GM12878 (cell line): Measurements from ENCODE around the gene OLFML2B. TPM values are rescaled to one million over a fixed set of nuclear protein-coding genes. Genes with fewer than 3 reads are reported as not detected.
A peak's percentile ranks its signal among the peaks of the same experiment; 100 is the strongest.

ENCODE experiments used
- ATAC-seq: fragments of 200-7000 bp; cut with Tn5 transposase; 3 replicates; pipeline ENCODE4 v1.9.1; 2020; ENCODE audit warnings: mild to moderate bottlenecking, moderate library complexity
- BruUV-seq: library from RNA; stranded (reverse); fragments of 400-500 nt; replicated peaks from 2 replicates; lab custom pipeline; 2021; lab: Mats Ljungman, UMichigan
- CTCF ChIA-PET: fragments of 300-600 bp; sonication (Branson Sonifier 250); formaldehyde crosslinking; extraction: SDS; loops from one replicate; lab custom pipeline; 2021; ENCODE audit warnings: inconsistent platforms; lab: Yijun Ruan, JAX
- POLR2A ChIA-PET: fragments of 350-600 bp; formaldehyde crosslinking; extraction: SDS; loops from one replicate; lab custom pipeline; 2021; ENCODE audit warnings: inconsistent platforms; lab: Charles Lee
- RAD21 ChIA-PET: fragments of 300-600 bp; sonication (Branson Sonifier 250); formaldehyde crosslinking; loops from one replicate; lab custom pipeline; 2023; ENCODE audit warnings: antibody characterized with exemption; ENCODE audit not compliant: unreplicated experiment; lab: Charles Lee
- SMC1A ChIA-PET: fragments of 300-600 bp; sonication (Branson Sonifier 250); formaldehyde crosslinking; loops from one replicate; lab custom pipeline; 2023; ENCODE audit not compliant: unreplicated experiment, uncharacterized antibody; lab: Charles Lee
- DNase-seq: peaks from one replicate; pipeline ENCODE4 v3.0.0-alpha.2; 2011; ENCODE audit warnings: low read depth, low spot score
- FAIRE-seq: peaks from 3 replicates; lab custom pipeline; 2011; peaks lifted over from hg19 to GRCh38; lab: Jason Lieb, UNC
- H2AFZ ChIP-seq: 2 replicates; pipeline ENCODE4 v1.6.0; 2011; ENCODE audit warnings: low read depth, low read length, control low read depth; ENCODE audit not compliant: control insufficient read depth
- H3K27ac ChIP-seq: 2 replicates; pipeline ENCODE4 v1.5.1; 2011; ENCODE audit warnings: control low read depth; ENCODE audit not compliant: control insufficient read depth, insufficient read depth
- H3K27me3 ChIP-seq, 2 experiments: replicated peaks in 1 of 2; 2 replicates each; pipeline versions ENCODE4 v1.6.0 to v1.6.1; 2011; ENCODE audit warnings: low read length in 1 of 2; ENCODE audit not compliant: control insufficient read depth in 2 of 2, insufficient read depth in 2 of 2
- H3K36me3 ChIP-seq, 2 experiments: 2 replicates each; pipeline ENCODE4 v1.5.1; 2011; ENCODE audit warnings: low read length in 1 of 2; ENCODE audit not compliant: control insufficient read depth in 2 of 2, insufficient read depth in 2 of 2
- H3K4me1 ChIP-seq: 2 replicates; pipeline ENCODE4 v1.6.1; 2011; ENCODE audit warnings: mild to moderate bottlenecking, low read length, moderate library complexity, mixed read lengths; ENCODE audit not compliant: control insufficient read depth, insufficient read depth
- H3K4me2 ChIP-seq: 2 replicates; pipeline ENCODE4 v1.6.0; 2011; ENCODE audit warnings: control low read depth; ENCODE audit not compliant: control insufficient read depth, insufficient read depth
- H3K4me3 ChIP-seq: fragments of 200-600 bp; sonication (generic); 2 replicates; pipeline ENCODE4 v1.5.1; 2016
- H3K79me2 ChIP-seq: 2 replicates; pipeline ENCODE4 v1.6.0; 2011; ENCODE audit warnings: low read length; ENCODE audit not compliant: control insufficient read depth, insufficient read depth
- H3K9ac ChIP-seq: 2 replicates; pipeline ENCODE4 v1.8.0; 2011; ENCODE audit warnings: low read length, control low read depth, mixed read lengths; ENCODE audit not compliant: control insufficient read depth, insufficient read depth
- H3K9me3 ChIP-seq: replicated peaks from 3 replicates; pipeline ENCODE4 v1.5.1; 2011; ENCODE audit warnings: mild to moderate bottlenecking, low read length; ENCODE audit not compliant: control insufficient read depth, insufficient read depth
- H4K20me1 ChIP-seq: 2 replicates; pipeline ENCODE4 v1.6.0; 2011; ENCODE audit not compliant: control insufficient read depth, insufficient read depth
- CREB1 ChIP-seq: IDR thresholded peaks from 2 replicates; pipeline ENCODE4 v1.6.1; 2012; ENCODE audit warnings: low read depth, mild to moderate bottlenecking, inconsistent platforms
- ESRRA ChIP-seq: IDR thresholded peaks from 2 replicates; pipeline ENCODE4 v1.6.1; 2012; ENCODE audit warnings: mild to moderate bottlenecking, low read length, improper control_type of control experiment
- HSF1 ChIP-seq: fragments of 150-350 bp; IDR thresholded peaks from 2 replicates; pipeline ENCODE4 v1.6.1; 2014; ENCODE audit warnings: mild to moderate bottlenecking, low read depth, low read length
- RAD51 ChIP-seq: fragments of 450-650 bp; IDR thresholded peaks from 2 replicates; pipeline ENCODE4 v1.6.1; 2016; ENCODE audit warnings: moderate library complexity, mild to moderate bottlenecking, inconsistent platforms
- SMAD1 ChIP-seq: fragments of 450-650 bp; IDR thresholded peaks from 2 replicates; pipeline ENCODE4 v1.6.1; 2018; ENCODE audit warnings: mild to moderate bottlenecking, low read depth; ENCODE audit not compliant: partially characterized antibody
- ZZZ3 ChIP-seq: IDR thresholded peaks from 2 replicates; pipeline ENCODE4 v1.6.1; 2011; ENCODE audit warnings: low read depth; ENCODE audit not compliant: control insufficient read depth, insufficient read length
- WGBS: methylation state at CpG from one replicate; pipeline ENCODE4 v1.1.6; 2016; ENCODE audit warnings: low lambda C conversion rate; ENCODE audit not compliant: insufficient replicate concordance, insufficient coverage; ENCODE audit errors: missing lambda C conversion rate; 5-methylcytosine and 5-hydroxymethylcytosine counted together
- in situ Hi-C: fragments of 300-500 bp; cut with MboI; formaldehyde crosslinking; loops from 9 replicates; pipeline ENCODE4 v1.14.3; 2018; ENCODE audit warnings: mixed read lengths
- intact Hi-C: fragments of 100-400 bp; cut with micrococcal nuclease; formaldehyde crosslinking; loops from one replicate; pipeline ENCODE4 v1.14.2; 2022; ENCODE audit not compliant: unreplicated experiment
- polyA plus RNA-seq, 11 experiments: library from polyadenylated mRNA; depleted of rRNA in 4 of 11; unstranded in 6 of 11; stranded (reverse) in 5 of 11; fragments of >200 nt; fragmentation: Nextera tagmentation in 4 of 11; fragmentation: Illumina TruSeq in 1 of 11; extraction: Ambion mirVana in 4 of 11; extraction: Trizol in 1 of 11; gene quantifications; 1 replicate in 1 of 11; 2 replicates in 10 of 11; pipeline versions ENCODE4 v1.2.1 to v1.2.3, GENCODE V29; 2011 to 2016; ENCODE audit warnings: inconsistent platforms in 2 of 11, missing spikeins in 2 of 11, low read depth in 1 of 11
- total RNA-seq, 4 experiments: library from RNA; depleted of rRNA in 3 of 4; stranded (reverse); fragments of >200 nt in 3 of 4; fragmentation: Illumina TruSeq in 1 of 4; extraction: Trizol in 1 of 4; gene quantifications; 2 replicates each; pipeline versions ENCODE4 v1.2.1 to v1.2.3, GENCODE V29; 2013 to 2021

The OLFML2B gene
- total and polyA plus RNA-seq, 10 of the 15 experiments (the other 5 are each of a cell fraction or from before 2014, with no cell fraction given), result not detected

- TF ChIP-seq SMAD1 (no peak), RAD51 (peak; percentile 64; the same call in 1 of the 2 replicates), HSF1 (no peak), ZZZ3 (no peak)
- POLR2A ChIA-PET, result interaction anchor here (0.5 to 1.5 kb wide), 2 partner anchors 9 to 114 kb away, joined by 4 to 7 read pairs; no protein-coding TSS in a partner anchor
- no TSS peak for BruUV-seq
Measured at GRCh38 chr1:161952607-161953172, 71.0 kb downstream of the OLFML2B start.

GRCh38 chr1:161951646-161952045, 72.0 kb downstream of the OLFML2B start:
- ATAC-seq, result no peak
- intact Hi-C loops (no loop called here), in situ Hi-C loops (no loop called here)
- H3K4me1 ChIP-seq, result no peaks in the 10 kb centered on the region
- no peak for DNase-seq
- H3K4me3 ChIP-seq, result no peak overlapping the region
- no peak overlapping the region for H3K4me2 ChIP-seq
- ChIA-PET SMC1A (no interaction called here), CTCF (interaction anchor here (0.5 kb wide), 1 partner anchor 7 kb away, joined by 3 read pairs; no protein-coding TSS in a partner anchor), RAD21 (no interaction called here), POLR2A (no interaction called here)
- no peak overlapping the region for H3K27ac ChIP-seq
- H3K79me2 ChIP-seq, result no peaks in the 10 kb centered on the region
- WGBS, result 96% methylated on average over 1 of the region's 1 CpG
- H3K27me3 ChIP-seq, result no peaks in the 10 kb centered on the region
- no peaks in the 10 kb centered on the region; a peak in 2 of 4 replicates for H3K36me3 ChIP-seq
- no TSS peak for BruUV-seq
- H3K9ac ChIP-seq, result no peak overlapping the region
- H4K20me1 ChIP-seq, result no peaks in the 10 kb centered on the region
- no peak overlapping the region for H2AFZ ChIP-seq
- TF ChIP-seq CREB1, result no peak
- TF ChIP-seq ESRRA, result no peak
- FAIRE-seq, result no peak
- no peaks in the 10 kb centered on the region for H3K9me3 ChIP-seq

More at GRCh38 chr1:161952607-161953172, 71.0 kb downstream of the OLFML2B start:
- Histone ChIP-seq H3K27ac (no peak overlapping the region), H3K9me3 (no peaks in the 10 kb centered on the region), H3K4me2 (no peak overlapping the region), H3K36me3 (no peaks in the 10 kb centered on the region; a peak in 2 of 4 replicates), H3K79me2 (no peaks in the 10 kb centered on the region), H3K4me3 (no peak overlapping the region), H3K27me3 (no peaks in the 10 kb centered on the region), H3K4me1 (no peaks in the 10 kb centered on the region), H2AFZ (no peak overlapping the region), H4K20me1 (no peaks in the 10 kb centered on the region), H3K9ac (no peak overlapping the region)
- ChIA-PET CTCF (interaction anchor here (0.6 to 1.3 kb wide), 5 partner anchors 13 to 160 kb away, joined by 3 to 4 read pairs (median 3); no protein-coding TSS in a partner anchor), SMC1A (interaction anchor here (0.8 kb wide), 1 partner anchor 9 kb away, joined by 3 read pairs; no protein-coding TSS in a partner anchor), RAD21 (interaction anchor here (1.7 to 1.8 kb wide), 2 partner anchors 84 to 160 kb away, joined by 4 to 6 read pairs; no protein-coding TSS in a partner anchor)
- DNase-seq (no peak), ATAC-seq (no peak), FAIRE-seq (no peak)
- 76% methylated on average over 3 of the region's 3 CpGs for WGBS
- intact Hi-C loops (no loop called here), in situ Hi-C loops (no loop called here)
